WTC11 (cell line): ENCODE measurements around the gene TMEM45B. TPM values are rescaled to one million over a fixed set of nuclear protein-coding genes. Genes with fewer than 3 reads are reported as not detected.

Experiments
- ATAC-seq: fragments of 200-7000 bp; cut with Tn5 transposase; 2 replicates; pipeline ENCODE4 v1.10.0; 2021; ENCODE audit warnings: mild to moderate bottlenecking, moderate library complexity
- CTCF ChIA-PET: fragments of 300-600 bp; sonication (Branson Sonifier 250); formaldehyde crosslinking; loops from one replicate; lab custom pipeline; 2021; ENCODE audit warnings: antibody characterized with exemption; lab: Charles Lee
- POLR2A ChIA-PET: fragments of 350-600 bp; sonication (Branson Sonifier 250); formaldehyde crosslinking; loops from one replicate; lab custom pipeline; 2021; ENCODE audit warnings: antibody characterized with exemption; lab: Charles Lee
- DNase-seq: peaks from one replicate; pipeline ENCODE4 v3.0.0; 2021; ENCODE audit warnings: low spot score
- H3K27ac Mint-ChIP-seq: 2 replicates; pipeline ENCODE4 v1.8.0; 2021; ENCODE audit warnings: mixed read lengths
- H3K27me3 Mint-ChIP-seq: 2 replicates; pipeline ENCODE4 v1.8.0; 2021; ENCODE audit warnings: low read depth, mild to moderate bottlenecking, moderate library complexity, mixed read lengths
- H3K36me3 Mint-ChIP-seq: 2 replicates; pipeline ENCODE4 v1.8.0; 2021; ENCODE audit warnings: mixed read lengths
- H3K4me1 Mint-ChIP-seq: 2 replicates; pipeline ENCODE4 v1.8.0; 2022; ENCODE audit warnings: mixed read lengths
- H3K4me3 Mint-ChIP-seq: 2 replicates; pipeline ENCODE4 v1.8.0; 2021; ENCODE audit warnings: mild to moderate bottlenecking, moderate library complexity, mixed read lengths
- H3K9me3 Mint-ChIP-seq: 2 replicates; pipeline ENCODE4 v1.8.0; 2021; ENCODE audit warnings: mixed read lengths
- ATF1 ChIP-seq: sonication (generic); formaldehyde crosslinking; IDR thresholded peaks from 2 replicates; pipeline ENCODE4 v1.8.1; 2023; ENCODE audit warnings: mild to moderate bottlenecking, moderate library complexity, missing genetic modification reagents
- ATF2 ChIP-seq: sonication (generic); formaldehyde crosslinking; IDR thresholded peaks from 2 replicates; pipeline ENCODE4 v1.8.1; 2022; ENCODE audit warnings: low read depth, missing genetic modification reagents, borderline replicate concordance
- ATF6 ChIP-seq: sonication (generic); formaldehyde crosslinking; IDR thresholded peaks from 2 replicates; pipeline ENCODE4 v1.8.1; 2023; ENCODE audit warnings: mild to moderate bottlenecking, missing genetic modification reagents
- CDX4 ChIP-seq: fragments of 250-450 bp; sonication (Bioruptor Pico); IDR thresholded peaks from 2 replicates; pipeline ENCODE4 v1.9.0; 2021; ENCODE audit warnings: moderate library complexity, mild to moderate bottlenecking, inconsistent platforms, borderline replicate concordance
- CREM ChIP-seq: sonication (generic); formaldehyde crosslinking; IDR thresholded peaks from 2 replicates; pipeline ENCODE4 v1.8.1; 2022; ENCODE audit warnings: mild to moderate bottlenecking, missing genetic modification reagents, moderate library complexity
- E2F4 ChIP-seq: sonication (generic); formaldehyde crosslinking; IDR thresholded peaks from 2 replicates; pipeline ENCODE4 v1.8.1; 2022; ENCODE audit warnings: low read depth, mild to moderate bottlenecking, moderate library complexity, missing genetic modification reagents, borderline replicate concordance
- E2F5 ChIP-seq: sonication (generic); formaldehyde crosslinking; IDR thresholded peaks from 2 replicates; pipeline ENCODE4 v1.8.1; 2022; ENCODE audit warnings: mild to moderate bottlenecking, moderate library complexity, missing genetic modification reagents
- ERG ChIP-seq: fragments of 250-450 bp; sonication (Bioruptor Pico); IDR thresholded peaks from 2 replicates; pipeline ENCODE4 v1.8.0; 2021; ENCODE audit warnings: mild to moderate bottlenecking
- GTF2I ChIP-seq: fragments of 250-450 bp; sonication (Bioruptor Pico); conservative IDR thresholded peaks from 2 replicates; pipeline ENCODE4 v1.4.0; 2021; ENCODE audit warnings: mild to moderate bottlenecking
- JUN ChIP-seq: sonication (generic); formaldehyde crosslinking; IDR thresholded peaks from 2 replicates; pipeline ENCODE4 v1.8.0; 2023; ENCODE audit warnings: mild to moderate bottlenecking, missing genetic modification reagents
- MAX ChIP-seq: sonication (generic); formaldehyde crosslinking; IDR thresholded peaks from 2 replicates; pipeline ENCODE4 v1.8.0; 2022; ENCODE audit warnings: mild to moderate bottlenecking, missing genetic modification reagents
- NFATC4 ChIP-seq: fragments of 250-450 bp; sonication (Bioruptor Pico); IDR thresholded peaks from 2 replicates; pipeline ENCODE4 v1.9.0; 2021; ENCODE audit warnings: mild to moderate bottlenecking
- NFYB ChIP-seq: sonication (generic); formaldehyde crosslinking; conservative IDR thresholded peaks from 2 replicates; pipeline ENCODE4 v1.8.0; 2022; ENCODE audit warnings: low read depth, missing genetic modification reagents
- OVOL2 ChIP-seq: fragments of 250-450 bp; sonication (Bioruptor Pico); IDR thresholded peaks from 2 replicates; pipeline ENCODE4 v1.9.0; 2021; ENCODE audit warnings: mild to moderate bottlenecking, borderline replicate concordance
- PREB ChIP-seq: sonication (generic); formaldehyde crosslinking; IDR thresholded peaks from 2 replicates; pipeline ENCODE4 v1.8.1; 2022; ENCODE audit warnings: mild to moderate bottlenecking, missing genetic modification reagents, moderate library complexity, borderline replicate concordance
- RELA ChIP-seq: sonication (generic); formaldehyde crosslinking; IDR thresholded peaks from 2 replicates; pipeline ENCODE4 v1.8.1; 2022; ENCODE audit warnings: missing genetic modification reagents, mild to moderate bottlenecking, borderline replicate concordance
- SMAD4 ChIP-seq: sonication (generic); formaldehyde crosslinking; IDR thresholded peaks from 2 replicates; pipeline ENCODE4 v1.8.0; 2022; ENCODE audit warnings: mild to moderate bottlenecking, missing genetic modification reagents
- SOX15 ChIP-seq: fragments of 250-450 bp; sonication (Bioruptor Pico); IDR thresholded peaks from 2 replicates; pipeline ENCODE4 v1.9.0; 2021; ENCODE audit warnings: mild to moderate bottlenecking
- SP1 ChIP-seq: sonication (generic); formaldehyde crosslinking; conservative IDR thresholded peaks from 2 replicates; pipeline ENCODE4 v1.8.1; 2022; ENCODE audit warnings: missing genetic modification reagents
- TP53 ChIP-seq: sonication (generic); formaldehyde crosslinking; IDR thresholded peaks from 2 replicates; pipeline ENCODE4 v1.8.1; 2023; ENCODE audit warnings: mild to moderate bottlenecking, missing genetic modification reagents
- USF2 ChIP-seq: sonication (generic); formaldehyde crosslinking; IDR thresholded peaks from 2 replicates; pipeline ENCODE4 v1.8.1; 2023; ENCODE audit warnings: mild to moderate bottlenecking, missing genetic modification reagents, moderate library complexity
- ZNF138 ChIP-seq: sonication (generic); formaldehyde crosslinking; conservative IDR thresholded peaks from 2 replicates; pipeline ENCODE4 v1.8.1; 2022; ENCODE audit warnings: mild to moderate bottlenecking, moderate library complexity, missing genetic modification reagents
- ZNF396 ChIP-seq: fragments of 250-450 bp; sonication (Bioruptor Pico); IDR thresholded peaks from 2 replicates; pipeline ENCODE4 v1.8.0; 2021; ENCODE audit warnings: mild to moderate bottlenecking, moderate library complexity, borderline replicate concordance
- ZNF671 ChIP-seq: fragments of 250-450 bp; sonication (Bioruptor Pico); IDR thresholded peaks from 2 replicates; pipeline ENCODE4 v1.8.0; 2021; ENCODE audit warnings: mild to moderate bottlenecking
- total RNA-seq: library from RNA; stranded (reverse); gene quantifications from 3 replicates; pipeline ENCODE4 v1.2.3, GENCODE V29; 2021

Gene TMEM45B
- total RNA-seq, 1 experiment from 2014 or later = 0.59 TPM

- peaks cover 6% of the 10 kb centered on the region for H3K36me3 Mint-ChIP-seq
- ChIA-PET POLR2A (no interaction called here), CTCF (no interaction called here)
- H3K27me3 Mint-ChIP-seq = peaks cover 5% of the 10 kb centered on the region; the same call in 1 of the 2 replicates
- H3K4me3 Mint-ChIP-seq = no peak overlapping the region
- DNase-seq (no peak), ATAC-seq (no peak)
- no peaks in the 10 kb centered on the region for H3K4me1 Mint-ChIP-seq
- H3K9me3 Mint-ChIP-seq = peaks cover 21% of the 10 kb centered on the region
- no peak overlapping the region for H3K27ac Mint-ChIP-seq
- TF ChIP-seq TP53 (CRISPR knock-in tag) (no peak), SOX15 (no peak), CDX4 (no peak), PREB (CRISPR knock-in tag) (no peak), NFATC4 (CRISPR knock-in tag) (no peak), CREM (no peak), ZNF138 (CRISPR knock-in tag) (no peak), USF2 (CRISPR knock-in tag) (no peak), E2F4 (CRISPR knock-in tag) (no peak), MAX (CRISPR knock-in tag) (no peak), NFYB (CRISPR knock-in tag) (no peak), SMAD4 (CRISPR knock-in tag) (no peak), ERG (CRISPR knock-in tag) (no peak), RELA (CRISPR knock-in tag) (no peak), ZNF671 (CRISPR knock-in tag) (no peak), GTF2I (CRISPR knock-in tag) (no peak)
Observed at GRCh38 chr11:129790106-129790505, 25.5 kb upstream of the TMEM45B start.

- Mint-ChIP-seq H3K36me3 (peaks cover 16% of the 10 kb centered on the region), H3K27me3 (peaks cover 13% of the 10 kb centered on the region), H3K27ac (no peak overlapping the region), H3K4me3 (no peak overlapping the region), H3K4me1 (no peaks in the 10 kb centered on the region), H3K9me3 (peaks cover 33% of the 10 kb centered on the region)
- CTCF ChIA-PET = no interaction called here
- DNase-seq = no peak
- no peak for ATAC-seq
- POLR2A ChIA-PET = no interaction called here
- TF ChIP-seq ATF1 (CRISPR knock-in tag) (no peak), ZNF396 (CRISPR knock-in tag) (no peak), ATF6 (CRISPR knock-in tag) (no peak), MAX (CRISPR knock-in tag) (no peak), ZNF138 (CRISPR knock-in tag) (no peak), E2F5 (CRISPR knock-in tag) (no peak), JUN (CRISPR knock-in tag) (no peak), OVOL2 (CRISPR knock-in tag) (no peak), ATF2 (CRISPR knock-in tag) (no peak), TP53 (CRISPR knock-in tag) (no peak), SP1 (CRISPR knock-in tag) (no peak), RELA (CRISPR knock-in tag) (no peak), SOX15 (no peak)
Observed at GRCh38 chr11:129791515-129791914, 24.1 kb upstream of the TMEM45B start.
